Measurements from ENCODE around the gene STK16.
"Not testable (repeated sequence)": the region's sequence is repeated elsewhere in the genome, so short reads cannot be mapped to it uniquely, and the experiment has no call there.

Gene STK16

DNA sequence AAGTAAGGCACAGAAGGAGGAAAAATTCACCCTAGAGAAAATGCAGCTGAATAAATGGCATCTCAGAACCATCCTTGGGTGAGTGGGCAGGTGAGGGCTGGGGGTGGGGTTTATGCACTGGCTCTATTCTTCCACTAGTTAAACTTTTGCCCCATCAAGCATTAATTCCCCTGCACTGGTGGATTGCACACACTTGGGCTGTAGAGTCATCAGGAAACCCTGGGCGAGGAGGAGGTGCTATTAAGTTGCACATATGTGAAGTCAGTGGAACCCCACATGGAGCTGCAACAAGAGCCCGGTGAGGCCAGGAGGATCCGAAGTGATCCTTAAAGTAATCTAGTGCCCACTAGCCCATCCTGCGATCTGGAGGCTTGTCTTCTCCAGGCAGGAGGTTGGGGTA is 27.1 kb downstream of the STK16 start:
- DNase-seq, result no peak

DNA sequence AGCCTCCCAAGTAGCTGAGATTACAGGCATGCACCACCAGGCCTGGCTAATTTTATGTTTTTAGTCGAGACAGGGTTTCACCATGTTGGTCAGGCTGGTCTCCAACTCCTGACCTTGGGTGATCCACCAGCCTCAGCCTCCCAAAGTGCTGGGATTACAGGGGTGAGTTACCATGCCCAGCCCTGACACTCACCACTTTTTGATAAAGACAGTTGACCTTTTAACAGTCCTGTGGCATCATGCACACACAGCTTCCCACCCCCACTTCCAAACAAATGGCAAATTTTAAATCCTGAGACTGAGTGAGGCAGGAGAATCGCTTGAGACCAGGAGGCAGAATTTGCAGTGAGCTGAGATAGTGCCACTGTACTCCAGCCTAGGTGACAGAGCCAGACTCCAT is 27.7 kb downstream of the STK16 start:
- DNase-seq, result no peak

DNA sequence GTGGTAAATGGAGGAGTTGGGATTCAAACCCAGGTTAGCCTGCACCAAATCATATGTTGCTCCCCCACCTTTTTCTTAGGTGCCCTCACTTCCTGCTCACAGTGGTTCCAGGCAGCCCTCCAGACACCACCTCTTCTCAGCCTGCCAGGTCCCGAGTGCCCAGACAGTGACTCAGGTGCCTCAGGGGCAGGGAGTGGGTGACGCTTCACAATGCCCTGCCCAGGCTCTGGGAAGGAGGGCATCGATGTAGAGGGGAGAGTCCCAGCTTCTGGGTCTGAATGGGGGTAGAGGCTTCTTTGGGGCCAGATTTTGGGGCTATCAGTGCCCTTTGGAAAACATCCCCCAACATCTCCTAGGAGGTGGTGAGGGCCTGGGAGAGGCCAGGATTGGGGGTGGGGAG is 28.7 kb downstream of the STK16 start:
- no peak for DNase-seq

GRCh38 chr2:219274361-219274921 is 29.2 kb downstream of the STK16 start:
- DNase-seq, result no peak

GRCh38 chr2:219277703-219278654 is 32.7 kb downstream of the STK16 start:
- DNase-seq, result peak; percentile 70 to 71

DNA sequence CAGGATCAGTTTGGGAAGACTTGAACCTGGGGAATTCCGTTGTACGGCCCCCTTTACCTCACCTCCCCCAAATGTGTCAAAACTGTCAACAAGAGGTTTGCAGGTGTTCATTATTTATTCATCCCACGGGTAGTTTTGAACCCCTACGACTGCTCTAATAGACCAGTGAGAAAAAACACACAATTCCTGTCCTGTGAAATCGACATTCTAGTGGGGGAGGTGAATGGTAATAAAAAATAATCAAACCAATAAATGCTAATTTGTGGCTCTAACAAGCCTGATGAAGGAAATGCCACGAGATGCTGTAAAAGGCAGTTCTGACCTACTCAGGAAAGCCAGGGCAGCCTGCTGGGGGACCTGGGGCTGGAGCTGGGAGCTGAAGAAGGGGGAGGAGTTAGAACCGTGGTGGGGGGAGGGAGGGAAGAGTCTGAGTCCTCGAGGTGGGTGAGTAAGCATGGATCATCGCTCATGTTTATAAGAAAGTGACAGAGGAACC is 33.4 kb downstream of the STK16 start:
- no peak for DNase-seq

GRCh38 chr2:219279151-219279915 is 34.1 kb downstream of the STK16 start, which contains the start of gene DNAJB2:
DNAJB2 (plus strand) TSS chr2:219279366; CDS start chr2:219279834, 468 bp downstream.
- peak; percentile 97 for DNase-seq

- no peak for DNase-seq
Observed at GRCh38 chr2:219279916-219280516, 34.7 kb downstream of the STK16 start.

- no peak for DNase-seq
Observed at GRCh38 chr2:219280651-219281050, 35.4 kb downstream of the STK16 start.

DNA sequence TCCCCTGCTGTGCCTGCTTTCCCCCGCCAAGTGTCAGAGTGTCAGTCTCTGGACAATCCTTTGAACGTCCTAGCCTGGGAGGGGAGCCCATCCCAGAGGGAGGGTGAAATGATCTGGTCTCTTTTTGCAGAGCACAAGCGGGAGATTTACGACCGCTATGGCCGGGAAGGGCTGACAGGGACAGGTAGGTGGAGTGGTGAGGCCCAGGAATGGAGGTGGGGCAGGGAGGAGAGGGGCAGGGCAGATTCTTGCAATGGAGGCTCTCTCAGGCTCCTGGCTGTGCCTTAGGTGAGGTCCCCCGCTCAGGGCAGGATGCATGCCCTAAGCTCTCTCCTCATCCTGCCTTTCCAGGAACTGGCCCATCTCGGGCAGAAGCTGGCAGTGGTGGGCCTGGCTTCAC is 36.3 kb downstream of the STK16 start:
- DNase-seq, result no peak

DNA sequence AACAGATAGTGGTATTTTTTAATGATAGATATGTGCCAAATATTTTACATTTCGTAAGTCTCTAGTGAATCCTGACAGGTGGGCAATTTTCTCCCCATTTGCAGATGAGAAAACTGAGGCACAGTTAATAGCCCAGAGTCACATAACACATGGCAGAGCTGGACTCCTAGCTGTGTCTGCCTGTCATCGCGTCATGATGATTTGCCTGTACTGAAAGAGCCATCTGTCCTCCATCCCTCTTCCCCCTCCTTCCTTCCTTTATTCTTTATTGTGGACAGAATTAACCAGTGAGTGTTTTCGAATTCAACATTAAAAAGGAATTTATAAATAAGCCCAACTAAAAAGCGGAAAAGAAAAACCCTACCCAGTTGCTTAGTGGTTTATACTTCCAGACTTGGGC is 37.1 kb downstream of the STK16 start:
- no peak for DNase-seq

DNA sequence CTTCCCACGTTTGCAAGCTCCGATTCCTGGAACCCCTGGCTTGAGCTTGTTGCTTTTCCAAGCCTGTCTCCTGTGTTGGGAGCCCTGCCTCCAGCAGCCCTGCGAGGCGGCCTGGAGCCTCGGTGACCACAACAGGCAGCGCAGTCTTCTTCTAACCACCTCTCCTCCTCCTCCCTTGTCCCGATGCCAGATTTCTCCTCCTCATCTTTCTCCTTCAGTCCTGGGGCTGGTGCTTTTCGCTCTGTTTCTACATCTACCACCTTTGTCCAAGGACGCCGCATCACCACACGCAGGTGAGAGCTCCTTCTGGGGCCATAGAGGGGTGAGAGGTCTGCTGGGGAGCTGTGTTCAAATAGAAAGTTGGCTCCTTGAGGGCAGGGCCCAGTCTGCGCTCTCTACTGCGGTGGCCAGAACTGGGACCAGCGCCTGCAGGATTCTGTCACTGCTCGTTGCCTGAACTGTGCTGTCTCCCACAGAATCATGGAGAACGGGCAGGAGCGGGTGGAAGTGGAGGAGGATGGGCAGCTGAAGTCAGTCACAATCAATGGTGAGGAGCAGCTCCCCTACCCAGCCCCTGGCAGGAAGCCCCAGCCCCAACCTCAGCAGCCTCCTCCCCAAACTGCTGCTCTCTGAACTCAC is 37.8 kb downstream of the STK16 start:
- no peak for DNase-seq

GRCh38 chr2:219284501-219285372 is 39.5 kb downstream of the STK16 start:
- no peak for DNase-seq

DNA sequence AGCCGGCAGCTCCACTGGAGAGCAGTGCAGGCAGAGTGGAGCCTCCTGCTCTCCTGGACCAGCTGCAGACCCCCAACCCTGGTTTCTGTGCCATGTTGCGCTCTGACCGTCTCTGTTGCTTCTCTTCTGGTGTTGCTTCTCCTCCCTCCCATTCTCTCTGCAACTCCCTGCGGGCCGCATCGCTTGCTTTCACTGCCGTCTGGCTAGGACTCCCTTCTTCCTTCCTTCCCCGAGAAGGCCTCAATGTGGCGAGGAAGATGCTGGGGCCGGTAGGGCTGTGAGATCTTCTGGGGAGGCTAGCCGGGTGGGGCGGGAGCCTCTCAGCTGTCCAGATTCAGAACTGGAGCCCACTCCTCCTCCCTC is 40.1 kb downstream of the STK16 start:
- no peak for DNase-seq

- no peak for DNase-seq
Observed at GRCh38 chr2:219285894-219286425, 40.7 kb downstream of the STK16 start.

- no peak for DNase-seq
Observed at GRCh38 chr2:219286436-219287115, 41.3 kb downstream of the STK16 start.

DNA sequence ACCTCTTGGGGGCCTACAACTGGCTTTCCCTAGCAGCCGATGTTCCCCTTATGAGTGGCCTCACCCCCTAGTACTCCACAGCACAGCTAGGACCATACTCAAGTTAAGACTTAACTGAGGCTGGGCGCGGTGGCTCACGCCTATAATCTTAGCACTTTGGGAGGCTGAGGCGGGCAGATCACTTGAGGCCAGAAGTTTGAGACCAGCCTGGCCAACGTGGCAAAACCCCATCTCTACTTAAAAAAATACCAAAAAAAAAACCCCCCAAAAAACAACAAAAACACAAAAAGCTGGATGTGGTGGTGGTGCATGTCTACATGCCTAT is 41.8 kb downstream of the STK16 start:
- not testable (repeated sequence) for DNase-seq

GRCh38 chr2:219287580-219288265 is 42.4 kb downstream of the STK16 start:
- no peak for DNase-seq

DNA sequence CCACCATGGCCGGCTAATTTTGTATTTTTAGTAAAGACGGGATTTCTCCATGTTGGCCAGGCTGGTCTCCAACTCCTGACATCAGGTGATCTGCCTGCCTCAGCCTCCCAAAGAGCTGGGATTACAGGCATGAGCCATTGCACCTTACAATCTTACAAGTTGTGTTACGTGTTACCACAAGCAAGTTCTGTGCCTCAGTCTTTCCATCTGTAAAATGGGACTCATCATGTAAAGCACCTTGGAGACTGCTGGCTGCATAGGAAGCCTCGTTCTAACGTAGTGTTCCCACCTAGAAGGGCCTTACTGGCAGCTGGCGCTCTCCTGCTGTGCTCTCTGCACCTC is 43.9 kb downstream of the STK16 start:
- no peak for DNase-seq

Data from NCI-H2081 (cell line).